Mucosa of descending colon (tissue), 3 donors: Measurements from ENCODE around the gene TM4SF5. TPM values are rescaled to one million over a fixed set of nuclear protein-coding genes. Genes with fewer than 3 reads are reported as not detected.
A peak's percentile ranks its signal among the peaks of the same experiment; 100 is the strongest.

Experiments
- ATAC-seq: fragments of 200-7000 bp; cut with Tn5 transposase; one replicate; pipeline ENCODE4 v1.9.1; 2020; ENCODE audit warnings: mild to moderate bottlenecking, moderate library complexity
- DNase-seq, 3 donors: peaks; one replicate each; pipeline ENCODE4 v3.0.0-alpha.2; 2020
- H3K36me3 ChIP-seq: fragments of 200-600 bp; one replicate; pipeline ENCODE4 v1.8.0; 2021; ENCODE audit warnings: low read depth, mild to moderate bottlenecking
- H3K4me1 ChIP-seq: fragments of 200-600 bp; one replicate; pipeline ENCODE4 v1.8.0; 2021; ENCODE audit warnings: low read depth, mild to moderate bottlenecking
- H3K4me3 ChIP-seq: fragments of 200-600 bp; one replicate; pipeline ENCODE4 v1.8.0; 2021; ENCODE audit warnings: mild to moderate bottlenecking
- H3K9me3 ChIP-seq: fragments of 200-600 bp; one replicate; pipeline ENCODE4 v1.8.0; 2021; ENCODE audit warnings: mild to moderate bottlenecking
- CTCF ChIP-seq: fragments of 200-600 bp; IDR thresholded peaks from one replicate; pipeline ENCODE4 v1.8.0; 2022; ENCODE audit warnings: antibody characterized with exemption, mild to moderate bottlenecking
- intact Hi-C, 2 donors: fragments of 100-400 bp; cut with DNase I in 1 of 2; cut with micrococcal nuclease in 1 of 2; formaldehyde crosslinking; loops; one replicate each; pipeline versions ENCODE4 v1.11.0 to v1.11.1; 2022; cut with DNase I, micrococcal nuclease
- total RNA-seq, 3 donors: library from RNA; stranded (reverse); fragmentation: NEBNext Ultra II Directional in 2 of 3; extraction: Animal tissue kit (Norgen Biotek cat#: 25700) in 2 of 3; gene quantifications; one replicate each; pipeline versions ENCODE4 v1.2.1 to v1.2.4, GENCODE V29; 2021 to 2023
- donor health status: DM: no; HTN: no; CAD: no; lungs with moderate emphysema.
- donor health status: DM: no; HTN: no; CAD: no.
- donor health status: DM: no; HTN: yes; CAD: no.

Gene TM4SF5
- total RNA-seq, 3 donors from 2014 or later, result 5.0 to 20.7 (median 12.5) TPM

DNA sequence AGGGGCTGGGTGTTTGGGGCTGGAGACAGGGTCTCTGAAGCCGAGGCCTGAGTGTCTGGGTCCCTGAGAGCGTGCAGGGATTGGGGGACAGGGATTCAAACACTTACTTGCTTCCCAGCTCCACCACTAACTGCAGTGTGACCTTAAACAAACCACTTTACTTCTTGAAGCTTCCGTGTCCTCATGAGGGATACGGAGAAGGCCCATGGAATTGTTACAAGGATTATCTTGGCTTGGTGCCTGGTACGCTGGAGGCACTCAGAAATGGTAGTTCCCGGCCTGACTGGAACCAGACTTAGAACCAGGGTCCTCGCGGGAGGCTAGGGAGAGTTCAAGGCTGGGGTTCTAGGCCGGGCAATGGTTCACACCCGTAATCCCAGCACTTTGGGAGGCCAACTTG, 29.1 kb upstream of the TM4SF5 start:
- no peaks in the 10 kb centered on the region for H3K36me3 ChIP-seq
- TF ChIP-seq CTCF, result no peak
- no peak for ATAC-seq
- peaks cover 8% of the 10 kb centered on the region for H3K4me1 ChIP-seq
- DNase-seq, result no peak
- intact Hi-C loops, result no loop called here
- H3K9me3 ChIP-seq, result no peaks in the 10 kb centered on the region
- H3K4me3 ChIP-seq, result no peak overlapping the region

GRCh38 chr17:4743216-4743615, 28.5 kb upstream of the TM4SF5 start:
- Histone ChIP-seq H3K36me3 (no peaks in the 10 kb centered on the region), H3K4me3 (no peak overlapping the region), H3K9me3 (no peaks in the 10 kb centered on the region), H3K4me1 (peaks cover 7% of the 10 kb centered on the region)
- DNase-seq (no peak), ATAC-seq (no peak)
- TF ChIP-seq CTCF, result no peak
- intact Hi-C loops, result no loop called here

DNA sequence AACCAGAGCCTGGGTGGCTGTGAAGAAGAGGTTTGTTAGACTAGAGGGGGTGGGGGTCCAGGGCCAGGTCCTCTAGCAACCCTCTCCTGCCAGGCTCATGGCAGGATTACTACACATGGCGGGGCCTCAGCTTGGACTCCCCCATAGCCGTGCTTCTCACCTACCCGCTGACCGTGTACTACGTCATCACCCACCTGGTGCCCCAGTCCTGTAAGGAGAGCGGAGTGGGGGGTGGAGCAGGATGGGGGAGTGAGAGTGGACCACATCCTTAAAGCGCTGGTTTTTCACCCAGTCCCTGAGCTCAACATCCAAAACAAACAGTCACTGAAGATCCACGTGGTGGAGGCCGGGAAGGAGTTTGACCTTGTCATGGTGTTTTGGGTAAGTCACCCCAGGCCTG, 27.8 kb upstream of the TM4SF5 start:
- Histone ChIP-seq H3K4me1 (peaks cover under 1% of the 10 kb centered on the region), H3K36me3 (no peaks in the 10 kb centered on the region), H3K9me3 (no peaks in the 10 kb centered on the region), H3K4me3 (no peak overlapping the region)
- DNase-seq, result no peak
- TF ChIP-seq CTCF, result no peak
- intact Hi-C loops, result no loop called here
- no peak for ATAC-seq

DNA sequence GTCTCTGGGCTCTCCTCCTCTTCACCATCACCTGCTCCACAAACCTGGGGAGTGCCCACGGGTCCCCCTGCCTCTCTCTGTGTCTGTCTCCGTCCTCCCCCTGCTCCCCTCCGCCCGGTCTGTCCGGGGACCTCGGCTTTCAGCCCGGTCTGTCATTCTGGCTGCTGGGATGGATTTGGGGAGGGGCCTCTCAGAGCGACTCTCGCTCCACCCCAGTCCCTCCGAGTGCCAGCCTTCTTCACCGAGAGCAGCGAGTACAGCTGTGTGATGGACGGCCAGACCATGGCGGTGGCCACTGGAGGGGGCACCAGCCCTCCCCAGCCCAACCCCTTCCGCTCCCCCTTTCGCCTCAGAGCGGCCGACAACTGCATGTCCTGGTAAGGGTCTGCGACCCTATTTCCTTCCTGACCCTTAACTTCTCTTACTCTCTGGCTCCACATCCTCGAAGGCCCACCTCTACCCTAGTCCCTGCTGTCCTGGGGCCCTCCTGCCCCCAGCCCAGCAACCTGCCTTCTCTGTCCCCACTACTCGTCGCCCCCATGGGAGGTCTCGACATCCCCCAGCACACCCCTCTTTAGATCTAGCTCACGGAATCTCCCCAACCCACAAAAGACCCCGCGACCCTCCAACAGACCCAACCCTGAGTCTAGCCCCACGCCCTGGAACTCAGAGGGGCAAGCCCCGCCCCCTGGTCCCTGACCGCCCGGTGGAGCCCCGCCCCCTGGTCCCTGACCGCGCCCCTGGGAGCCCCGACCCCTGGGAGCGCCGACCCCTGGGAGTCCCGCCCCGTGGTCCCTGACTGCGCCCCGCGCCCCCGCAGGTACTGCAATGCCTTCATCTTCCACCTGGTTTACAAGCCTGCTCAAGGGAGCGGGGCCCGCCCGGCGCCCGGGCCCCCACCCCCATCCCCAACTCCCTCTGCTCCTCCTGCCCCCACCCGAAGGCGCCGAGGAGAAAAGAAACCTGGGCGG, 26.4 kb upstream of the TM4SF5 start:
- no peaks in the 10 kb centered on the region for H3K36me3 ChIP-seq
- intact Hi-C loops, result no loop called here
- TF ChIP-seq CTCF, result no peak
- no peaks in the 10 kb centered on the region for H3K4me1 ChIP-seq
- ATAC-seq, result peak; percentile 10
- H3K4me3 ChIP-seq, result no peak overlapping the region
- DNase-seq, result no peak
- H3K9me3 ChIP-seq, result no peaks in the 10 kb centered on the region

GRCh38 chr17:4747847-4748246, 23.8 kb upstream of the TM4SF5 start:
- Histone ChIP-seq H3K36me3 (no peaks in the 10 kb centered on the region), H3K4me3 (no peak overlapping the region), H3K4me1 (no peaks in the 10 kb centered on the region), H3K9me3 (no peaks in the 10 kb centered on the region)
- DNase-seq, result no peak
- ATAC-seq, result peak; percentile 57
- intact Hi-C loops, result no loop called here
- TF ChIP-seq CTCF, result no peak
